Testis (tissue), 2 donors: Measurements from ENCODE around the gene CCDC146.
"Not testable (repeated sequence)": the region's sequence is repeated elsewhere in the genome, so short reads cannot be mapped to it uniquely, and the experiment has no call there.

Source experiments
- POLR2A ChIP-seq: fragments of 450-650 bp; IDR thresholded peaks from one replicate; pipeline ENCODE4 v1.6.1; 2017; ENCODE audit warnings: antibody characterized with exemption, mild to moderate bottlenecking, moderate library complexity
- TF ChIP-seq, protein P1 (sequence below), 3 experiments: fragments of 450-650 bp in 2 of 3; fragments of 200-600 bp in 1 of 3; sonication (generic) in 1 of 3; IDR thresholded peaks; one replicate each; pipeline ENCODE4 v1.5.1; 2016 to 2019; ENCODE audit warnings: antibody characterized with exemption in 3 of 3, mild to moderate bottlenecking in 2 of 3, moderate library complexity in 1 of 3

DNA sequence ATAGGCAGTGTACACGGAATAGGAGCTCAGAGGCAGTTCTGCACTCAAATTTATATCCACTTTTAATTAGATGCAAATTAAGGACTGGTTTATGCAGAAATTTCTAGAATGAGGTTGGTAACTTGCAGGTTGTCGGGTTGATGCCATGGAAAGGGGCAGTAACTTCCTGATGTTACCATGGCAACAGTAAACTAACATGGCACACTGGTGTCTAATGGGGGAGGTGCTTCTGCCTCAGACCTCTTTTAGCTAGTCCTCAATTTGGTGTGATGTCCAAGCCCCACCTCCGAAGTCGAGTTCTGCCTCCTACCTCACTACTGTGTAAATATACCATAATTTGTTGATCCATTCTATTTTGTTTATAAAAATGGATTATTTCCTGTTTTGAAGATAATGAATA is 52.0 kb downstream of the CCDC146 start:
- TF ChIP-seq, protein P1, sequence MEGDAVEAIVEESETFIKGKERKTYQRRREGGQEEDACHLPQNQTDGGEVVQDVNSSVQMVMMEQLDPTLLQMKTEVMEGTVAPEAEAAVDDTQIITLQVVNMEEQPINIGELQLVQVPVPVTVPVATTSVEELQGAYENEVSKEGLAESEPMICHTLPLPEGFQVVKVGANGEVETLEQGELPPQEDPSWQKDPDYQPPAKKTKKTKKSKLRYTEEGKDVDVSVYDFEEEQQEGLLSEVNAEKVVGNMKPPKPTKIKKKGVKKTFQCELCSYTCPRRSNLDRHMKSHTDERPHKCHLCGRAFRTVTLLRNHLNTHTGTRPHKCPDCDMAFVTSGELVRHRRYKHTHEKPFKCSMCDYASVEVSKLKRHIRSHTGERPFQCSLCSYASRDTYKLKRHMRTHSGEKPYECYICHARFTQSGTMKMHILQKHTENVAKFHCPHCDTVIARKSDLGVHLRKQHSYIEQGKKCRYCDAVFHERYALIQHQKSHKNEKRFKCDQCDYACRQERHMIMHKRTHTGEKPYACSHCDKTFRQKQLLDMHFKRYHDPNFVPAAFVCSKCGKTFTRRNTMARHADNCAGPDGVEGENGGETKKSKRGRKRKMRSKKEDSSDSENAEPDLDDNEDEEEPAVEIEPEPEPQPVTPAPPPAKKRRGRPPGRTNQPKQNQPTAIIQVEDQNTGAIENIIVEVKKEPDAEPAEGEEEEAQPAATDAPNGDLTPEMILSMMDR (IDR thresholded peaks at IDR 0.05) = not testable (repeated sequence)
- TF ChIP-seq POLR2A = not testable (repeated sequence)
